Adrenal gland (tissue), 12 donors: Measurements from ENCODE around the gene RELA. TPM values are rescaled to one million over a fixed set of nuclear protein-coding genes. Genes with fewer than 3 reads are reported as not detected.

ENCODE experiments used
- DNase-seq, 7 donors: peaks; one replicate each; pipeline ENCODE4 v3.0.0-alpha.2; 2019 to 2020
- H3K27ac ChIP-seq, 5 donors: fragments of 200-600 bp; sonication (generic) in 4 of 5; 1 replicate in 3 of 5; 2 replicates in 2 of 5; pipeline versions ENCODE4 v1.5.1 to v1.8.0; 2016 to 2020; ENCODE audit warnings: mild to moderate bottlenecking in 1 of 5
- H3K27me3 ChIP-seq: fragments of 200-600 bp; 2 replicates; pipeline ENCODE4 v1.8.0; 2021
- H3K36me3 ChIP-seq, 2 donors: fragments of 200-600 bp; replicated peaks in 1 of 2; 1 replicate in 1 of 2; 2 replicates in 1 of 2; pipeline versions ENCODE4 v1.5.1 to v1.8.0; 2018 to 2022
- H3K4me1 ChIP-seq, 2 donors: fragments of 200-600 bp; replicated peaks in 1 of 2; 1 replicate in 1 of 2; 2 replicates in 1 of 2; pipeline versions ENCODE4 v1.5.1 to v1.8.0; 2018 to 2021
- H3K4me3 ChIP-seq, 4 donors: fragments of 200-600 bp; sonication (generic) in 3 of 4; one replicate each; pipeline ENCODE4 v1.5.1; 2016 to 2018
- H3K9me3 ChIP-seq, 3 donors: fragments of 200-600 bp; sonication (generic) in 1 of 3; replicated peaks in 1 of 3; 1 replicate in 2 of 3; 2 replicates in 1 of 3; pipeline versions ENCODE4 v1.5.1 to v1.8.0; 2016 to 2021
- POLR2A ChIP-seq, 2 donors: fragments of 450-650 bp; IDR thresholded peaks; one replicate each; pipeline ENCODE4 v1.6.1; 2017; ENCODE audit warnings: antibody characterized with exemption in 2 of 2, mild to moderate bottlenecking in 2 of 2, moderate library complexity in 1 of 2
- WGBS, 4 donors: extraction: QIAGEN DNeasy Blood & Tissue Kit in 2 of 4; methylation state at CpG; one replicate each; pipeline versions ENCODE4 v1.1.5 to v1.1.7; 2013 to 2017; 5-methylcytosine and 5-hydroxymethylcytosine counted together
- intact Hi-C, 2 donors: fragments of 100-400 bp; cut with DNase I; formaldehyde crosslinking; loops; one replicate each; pipeline versions ENCODE4 v1.14.1 to v1.15.0; 2022 to 2023
- polyA plus RNA-seq, 3 donors: library from polyadenylated mRNA; stranded (reverse); fragments of 200-250 nt in 2 of 3; fragments of 350-450 nt in 1 of 3; fragmentation: Illumina TruSeq in 1 of 3; extraction: RNeasy Lipid Tissue Mini Kit (QIAGEN cat#74804) in 1 of 3; gene quantifications; one replicate each; pipeline ENCODE4 v1.2.3, GENCODE V29; 2013 to 2014
- total RNA-seq, 9 donors: library from RNA; depleted of rRNA in 4 of 9; stranded (reverse); fragments of >200 nt in 4 of 9; fragments of 120-200 nt in 1 of 9; fragmentation: NEBNext Ultra II Directional in 1 of 9; extraction: Animal tissue kit (Norgen Biotek cat#: 25700) in 1 of 9; gene quantifications; one replicate each; pipeline versions ENCODE4 v1.1.0 to v1.2.4, GENCODE V29; 2013 to 2023
- TF ChIP-seq, protein P1 (sequence below), 6 experiments: fragments of 450-650 bp in 4 of 6; fragments of 200-600 bp in 2 of 6; sonication (generic) in 1 of 6; IDR thresholded peaks; 1 replicate in 5 of 6; 2 replicates in 1 of 6; pipeline versions ENCODE4 v1.5.1 to v1.8.0; 2016 to 2021; ENCODE audit warnings: antibody characterized with exemption in 6 of 6, mild to moderate bottlenecking in 2 of 6, moderate library complexity in 1 of 6
- donor health status: healthy with polysubstance abuse.
- donor health status: Bipolar disorder and iron deficiency.
- donor health status: DM: yes; HTN: yes; CAD: no.
- donor health status: DM: no; HTN: no; CAD: no.
- donor health status: DM: no; HTN: no; CAD: no.
- donor health status: DM: yes; HTN: yes; CAD: no.

The RELA gene
- total and polyA plus RNA-seq, 12 donors, result 19.3 to 76.2 (median 64.1) TPM

DNA sequence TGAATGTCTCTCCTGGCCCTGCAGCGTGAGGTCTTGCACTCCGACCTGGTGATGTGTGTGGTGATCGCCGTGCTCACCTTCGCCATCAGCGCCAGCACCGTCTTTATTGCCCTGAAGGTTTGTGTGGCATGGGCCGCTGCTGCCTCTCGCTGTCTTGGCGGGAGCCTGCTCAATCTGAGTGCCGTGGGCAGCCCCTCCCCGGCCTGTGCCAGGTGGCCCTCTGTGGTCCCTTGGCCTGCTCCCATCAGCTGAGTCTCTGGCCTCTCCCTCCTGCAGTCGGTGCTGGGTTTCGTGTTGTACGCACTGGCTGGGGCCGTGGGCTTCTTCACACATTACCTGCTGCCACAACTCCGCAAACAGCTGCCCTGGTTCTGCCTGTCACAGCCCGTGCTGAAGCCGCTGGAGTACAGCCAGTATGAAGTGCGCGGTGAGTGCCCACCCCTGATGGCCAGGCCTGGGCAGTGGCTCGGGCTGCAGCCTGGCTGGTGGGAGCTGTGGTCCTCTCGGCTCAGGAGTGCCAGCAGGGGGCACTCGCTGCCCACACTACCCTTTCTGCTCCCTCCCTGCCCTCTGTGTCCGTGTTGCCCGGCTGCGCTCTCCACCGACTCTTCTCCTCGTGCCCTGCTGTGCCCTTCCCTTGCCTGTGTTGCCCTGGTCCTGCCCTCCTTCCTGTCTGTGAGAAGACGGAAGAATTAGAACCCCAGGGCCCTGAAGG lies 36.9 kb downstream of the RELA start:
- Histone ChIP-seq H3K36me3 (peaks cover 0 to 94% of the 10 kb centered on the region in 2 donors), H3K4me3 (no peak overlapping the region), H3K9me3 (no peaks in the 10 kb centered on the region), H3K27ac (no peak overlapping the region), H3K4me1 (no peaks in the 10 kb centered on the region), H3K27me3 (no peaks in the 10 kb centered on the region)
- intact Hi-C loops, result no loop called here
- no peak for TF ChIP-seq POLR2A (IDR thresholded peaks at IDR 0.05)
- TF ChIP-seq, protein P1, sequence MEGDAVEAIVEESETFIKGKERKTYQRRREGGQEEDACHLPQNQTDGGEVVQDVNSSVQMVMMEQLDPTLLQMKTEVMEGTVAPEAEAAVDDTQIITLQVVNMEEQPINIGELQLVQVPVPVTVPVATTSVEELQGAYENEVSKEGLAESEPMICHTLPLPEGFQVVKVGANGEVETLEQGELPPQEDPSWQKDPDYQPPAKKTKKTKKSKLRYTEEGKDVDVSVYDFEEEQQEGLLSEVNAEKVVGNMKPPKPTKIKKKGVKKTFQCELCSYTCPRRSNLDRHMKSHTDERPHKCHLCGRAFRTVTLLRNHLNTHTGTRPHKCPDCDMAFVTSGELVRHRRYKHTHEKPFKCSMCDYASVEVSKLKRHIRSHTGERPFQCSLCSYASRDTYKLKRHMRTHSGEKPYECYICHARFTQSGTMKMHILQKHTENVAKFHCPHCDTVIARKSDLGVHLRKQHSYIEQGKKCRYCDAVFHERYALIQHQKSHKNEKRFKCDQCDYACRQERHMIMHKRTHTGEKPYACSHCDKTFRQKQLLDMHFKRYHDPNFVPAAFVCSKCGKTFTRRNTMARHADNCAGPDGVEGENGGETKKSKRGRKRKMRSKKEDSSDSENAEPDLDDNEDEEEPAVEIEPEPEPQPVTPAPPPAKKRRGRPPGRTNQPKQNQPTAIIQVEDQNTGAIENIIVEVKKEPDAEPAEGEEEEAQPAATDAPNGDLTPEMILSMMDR (IDR thresholded peaks at IDR 0.05), result peak; percentile 39 to 76 (median 58)
- peak in 6 of 7 donors; percentile 57 to 75 (median 66) for DNase-seq
- 62 to 72% (median 68%) methylated on average over 18 to 30 of the region's 30 CpGs for WGBS, 4 donors

DNA sequence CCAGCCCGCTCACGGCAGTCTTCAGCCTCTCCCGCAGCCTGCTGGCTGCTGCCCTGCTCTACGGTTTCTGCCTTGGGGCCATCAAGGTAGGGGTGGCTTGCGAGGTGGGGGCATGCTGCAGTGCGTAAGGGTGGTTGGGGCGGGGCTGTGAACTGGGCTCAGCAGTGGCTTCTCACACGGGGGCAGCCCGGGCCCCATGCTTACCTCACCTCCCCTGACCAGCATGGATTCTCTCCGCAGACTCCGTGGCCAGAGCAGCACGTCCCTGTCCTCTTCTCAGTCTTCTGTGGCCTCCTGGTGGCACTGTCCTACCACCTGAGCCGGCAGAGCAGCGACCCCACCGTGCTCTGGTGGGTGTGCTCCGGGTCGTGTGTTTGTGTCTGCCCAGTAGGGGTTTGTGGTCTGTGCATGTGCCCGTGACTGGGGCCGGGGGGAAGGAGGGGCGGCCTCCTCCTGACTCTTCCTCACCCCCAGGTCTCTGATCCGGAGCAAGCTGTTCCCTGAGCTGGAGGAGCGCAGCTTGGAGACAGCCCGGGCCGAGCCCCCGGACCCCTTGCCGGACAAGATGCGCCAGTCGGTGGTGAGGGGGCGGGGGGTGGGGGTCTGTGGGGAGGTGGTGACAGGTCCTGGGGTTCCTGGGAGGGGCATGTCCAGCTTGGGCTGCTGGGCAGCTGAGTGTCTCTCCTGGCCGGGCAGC lies 37.6 kb downstream of the RELA start:
- TF ChIP-seq POLR2A (IDR thresholded peaks at IDR 0.05), result no peak
- TF ChIP-seq, protein P1 (IDR thresholded peaks at IDR 0.05), result no peak
- Histone ChIP-seq H3K27me3 (no peaks in the 10 kb centered on the region), H3K9me3 (no peaks in the 10 kb centered on the region), H3K27ac (no peak overlapping the region), H3K36me3 (peaks cover 0 to 94% of the 10 kb centered on the region in 2 donors), H3K4me3 (no peak overlapping the region), H3K4me1 (no peaks in the 10 kb centered on the region)
- no peak for DNase-seq
- intact Hi-C loops, result no loop called here
- WGBS, 4 donors, result 85 to 89% (median 88%) methylated on average over 16 to 30 of the region's 30 CpGs

- WGBS, 4 donors, result 92 to 94% (median 93%) methylated on average over 17 to 25 of the region's 25 CpGs
- Histone ChIP-seq H3K4me3 (no peak overlapping the region), H3K27ac (no peak overlapping the region), H3K27me3 (no peaks in the 10 kb centered on the region), H3K36me3 (peaks cover 0 to 94% of the 10 kb centered on the region in 2 donors), H3K9me3 (no peaks in the 10 kb centered on the region), H3K4me1 (no peaks in the 10 kb centered on the region)
- TF ChIP-seq, protein P1 (IDR thresholded peaks at IDR 0.05), result no peak
- no peak for TF ChIP-seq POLR2A (IDR thresholded peaks at IDR 0.05)
- intact Hi-C loops, result no loop called here
- DNase-seq, result no peak
Observed at GRCh38 chr11:65623852-65624616, 38.7 kb downstream of the RELA start.

GRCh38 chr11:65623177-65623576 lies 39.5 kb downstream of the RELA start:
- WGBS, 4 donors, result 88 to 97% (median 96%) methylated on average over 7 to 14 of the region's 14 CpGs
- Histone ChIP-seq H3K4me1 (no peaks in the 10 kb centered on the region), H3K27me3 (no peaks in the 10 kb centered on the region), H3K4me3 (no peak overlapping the region), H3K36me3 (peaks cover 0 to 96% of the 10 kb centered on the region in 2 donors), H3K27ac (no peak overlapping the region), H3K9me3 (no peaks in the 10 kb centered on the region)
- DNase-seq, result no peak
- TF ChIP-seq POLR2A (IDR thresholded peaks at IDR 0.05), result no peak
- TF ChIP-seq, protein P1 (IDR thresholded peaks at IDR 0.05), result no peak
- intact Hi-C loops, result no loop called here
